HCT116 (cell line): ENCODE data around the gene TERF2IP. TPM values are rescaled to one million over a fixed set of nuclear protein-coding genes. Genes with fewer than 3 reads are reported as not detected.
A peak's percentile ranks its signal among the peaks of the same experiment; 100 is the strongest.

Source experiments
- ATAC-seq: fragments of 200-7000 bp; cut with Tn5 transposase; 2 replicates; pipeline ENCODE4 v1.9.1; 2020; ENCODE audit warnings: mild to moderate bottlenecking, moderate library complexity
- Bru-seq: library from RNA; stranded (reverse); fragments of 400-500 nt; gene quantifications from one replicate; lab custom pipeline; 2021; lab: Mats Ljungman, UMichigan
- BruChase-seq, 2 experiments: library from RNA; stranded (reverse); fragments of 400-500 nt; gene quantifications; one replicate each; lab custom pipeline; 2021; lab: Mats Ljungman, UMichigan
- BruUV-seq: library from RNA; stranded (reverse); fragments of 400-500 nt; replicated peaks from 2 replicates; lab custom pipeline; 2021; lab: Mats Ljungman, UMichigan
- CTCF ChIA-PET: fragments of 300-600 bp; sonication (Branson Sonifier 250); formaldehyde crosslinking; loops from one replicate; lab custom pipeline; 2021; ENCODE audit warnings: antibody characterized with exemption; lab: Charles Lee
- POLR2A ChIA-PET: fragments of 300-600, 350-600 bp; sonication (Branson Sonifier 250); formaldehyde crosslinking; loops from one replicate; lab custom pipeline; 2021; ENCODE audit warnings: antibody characterized with exemption; lab: Charles Lee
- RAD21 ChIA-PET, 2 experiments: fragments of 300-600 bp; sonication (Branson Sonifier 250); formaldehyde crosslinking; loops; one replicate each; lab custom pipeline; 2023; ENCODE audit warnings: low total read pairs in 2 of 2; ENCODE audit not compliant: uncharacterized antibody in 2 of 2, unreplicated experiment in 2 of 2, low non-redundant PET in 1 of 2; lab: Charles Lee
- DNase-seq: peaks from one replicate; pipeline ENCODE4 v3.0.0-alpha.2; 2010; ENCODE audit warnings: low read depth, low spot score
- H2AFZ ChIP-seq: fragments of 200-600 bp; shearing (Covaris generic), sonication (generic); 2 replicates; pipeline ENCODE4 v1.6.1; 2017; ENCODE audit warnings: low read depth, mixed run types, mixed read lengths, antibody characterized with exemption, low read length; ENCODE audit not compliant: poor library complexity, severe bottlenecking
- H3K27ac ChIP-seq: 2 replicates; pipeline ENCODE4 v1.5.1; 2012; ENCODE audit warnings: low read depth, low read length
- H3K27me3 ChIP-seq: fragments of 200-600 bp; sonication (generic); 2 replicates; pipeline ENCODE4 v1.6.1; 2016; ENCODE audit warnings: mixed run types, low read length, mixed read lengths; ENCODE audit not compliant: insufficient read depth
- H3K36me3 ChIP-seq, 2 experiments: fragments of 200-500 bp in 1 of 2; fragments of 200-600 bp in 1 of 2; sonication (Bioruptor generic) in 1 of 2; sonication (generic) in 1 of 2; 2 replicates each; pipeline versions ENCODE4 v1.5.1 to v1.6.1; 2014 to 2016; ENCODE audit warnings: low read length in 2 of 2, inconsistent platforms in 1 of 2, mixed read lengths in 1 of 2, mixed run types in 1 of 2; ENCODE audit not compliant: insufficient read depth in 2 of 2, control insufficient read depth in 1 of 2
- H3K4me1 ChIP-seq, 2 experiments: fragments of 200-600 bp in 1 of 2; sonication (generic) in 1 of 2; 2 replicates each; pipeline versions ENCODE4 v1.5.1 to v1.6.1; 2012 to 2017; ENCODE audit warnings: low read length in 2 of 2, inconsistent platforms in 1 of 2, mild to moderate bottlenecking in 1 of 2, mixed read lengths in 1 of 2, mixed run types in 1 of 2, moderate library complexity in 1 of 2; ENCODE audit not compliant: insufficient read depth in 2 of 2, control insufficient read depth in 1 of 2
- H3K4me2 ChIP-seq: fragments of 200-600 bp; sonication (generic); 2 replicates; pipeline ENCODE4 v1.6.1; 2017; ENCODE audit warnings: mixed run types, low read length, mixed read lengths
- H3K4me3 ChIP-seq, 2 experiments: fragments of 200-600 bp in 1 of 2; sonication (generic) in 1 of 2; replicated peaks in 1 of 2; 2 replicates each; pipeline ENCODE4 v1.5.1; 2011 to 2016; ENCODE audit warnings: low read length in 2 of 2, control low read depth in 1 of 2, low read depth in 1 of 2, mild to moderate bottlenecking in 1 of 2, mixed read lengths in 1 of 2, mixed run types in 1 of 2
- H3K79me2 ChIP-seq: fragments of 200-600 bp; sonication (generic); 2 replicates; pipeline ENCODE4 v1.6.1; 2017; ENCODE audit warnings: mild to moderate bottlenecking, mixed run types, low read length, moderate library complexity, mixed read lengths; ENCODE audit not compliant: insufficient read depth
- H3K9ac ChIP-seq: fragments of 200-600 bp; sonication (generic); 2 replicates; pipeline ENCODE4 v1.6.1; 2016; ENCODE audit warnings: low read length, mixed read lengths
- H3K9me2 ChIP-seq: fragments of 200-600 bp; sonication (generic), shearing (Covaris generic); 2 replicates; pipeline ENCODE4 v1.6.1; 2017; ENCODE audit warnings: mixed run types, mild to moderate bottlenecking, moderate library complexity; ENCODE audit not compliant: insufficient read depth
- H3K9me3 ChIP-seq, 2 experiments: fragments of 200-500 bp in 1 of 2; fragments of 200-600 bp in 1 of 2; sonication (Bioruptor generic) in 1 of 2; sonication (generic) in 1 of 2; 2 replicates each; pipeline ENCODE4 v1.6.1; 2014 to 2017; ENCODE audit warnings: low read length in 2 of 2, mixed read lengths in 2 of 2, inconsistent platforms in 1 of 2, low read depth in 1 of 2, mild to moderate bottlenecking in 1 of 2, mixed run types in 1 of 2, moderate library complexity in 1 of 2; ENCODE audit not compliant: control insufficient read depth in 1 of 2, insufficient read depth in 1 of 2
- H4K20me1 ChIP-seq: fragments of 200-600 bp; sonication (generic), shearing (Covaris generic); 2 replicates; pipeline ENCODE4 v1.6.1; 2017; ENCODE audit warnings: mixed run types, mild to moderate bottlenecking, moderate library complexity; ENCODE audit not compliant: insufficient read depth
- CBX3 ChIP-seq: IDR thresholded peaks from 2 replicates; pipeline ENCODE4 v1.6.1; 2012; ENCODE audit warnings: low read depth
- CEBPB ChIP-seq: IDR thresholded peaks from 2 replicates; pipeline ENCODE4 v1.6.1; 2012; ENCODE audit warnings: low read depth
- ELF1 ChIP-seq: IDR thresholded peaks from 2 replicates; pipeline ENCODE4 v1.6.1; 2012; ENCODE audit warnings: low read depth, borderline replicate concordance
- EZH2 ChIP-seq: fragments of 200-600 bp; sonication (generic); IDR thresholded peaks from 2 replicates; pipeline ENCODE4 v1.6.1; 2017; ENCODE audit warnings: antibody characterized with exemption, mixed run types
- JUND ChIP-seq: IDR thresholded peaks from 2 replicates; pipeline ENCODE4 v1.6.1; 2012
- RAD21 ChIP-seq: IDR thresholded peaks from 2 replicates; pipeline ENCODE4 v1.6.1; 2012; ENCODE audit warnings: low read depth, mild to moderate bottlenecking
- SIN3A ChIP-seq: IDR thresholded peaks from 2 replicates; pipeline ENCODE4 v1.6.1; 2012; ENCODE audit warnings: low read depth
- SRF ChIP-seq: IDR thresholded peaks from 2 replicates; pipeline ENCODE4 v1.6.1; 2012; ENCODE audit warnings: low read depth
- TCF7L2 ChIP-seq: IDR thresholded peaks from 2 replicates; pipeline ENCODE4 v1.7.0; 2011; ENCODE audit warnings: borderline replicate concordance, inconsistent platforms; ENCODE audit not compliant: insufficient read depth, insufficient read length; ENCODE audit errors: extremely low read depth
- YY1 ChIP-seq: IDR thresholded peaks from 2 replicates; pipeline ENCODE4 v1.6.1; 2011; ENCODE audit warnings: low read length, low read depth, moderate library complexity, mild to moderate bottlenecking; ENCODE audit not compliant: insufficient replicate concordance; ENCODE audit errors: extremely low read depth
- ZFX ChIP-seq: fragments of 450-650 bp; IDR thresholded peaks from 2 replicates; pipeline ENCODE4 v1.6.1; 2017
- ZNF274 ChIP-seq: fragments of 200-500 bp; sonication (Bioruptor generic); IDR thresholded peaks from 2 replicates; pipeline ENCODE4 v1.6.1; 2014; ENCODE audit warnings: mild to moderate bottlenecking, low read depth, low read length, inconsistent platforms
- intact Hi-C: fragments of 100-400 bp; cut with micrococcal nuclease; formaldehyde crosslinking; loops from 2 replicates; pipeline ENCODE4 v1.10.0; 2022
- long read RNA-seq: library from polyadenylated mRNA; unstranded; transcript quantifications from one replicate; pipeline ENCODE4 v2.0.0, GENCODE V29; 2021; ENCODE audit not compliant: unreplicated experiment
- polyA plus RNA-seq: library from polyadenylated mRNA; unstranded; fragments of >200 nt; gene quantifications from 2 replicates; pipeline ENCODE4 v1.2.1, GENCODE V29; 2012; ENCODE audit warnings: missing spikeins
- total RNA-seq: library from RNA; stranded (reverse); gene quantifications from one replicate; pipeline ENCODE4 v1.2.1, GENCODE V29; 2021; ENCODE audit not compliant: unreplicated experiment
- TF ChIP-seq, protein P1 (sequence below), 3 experiments: fragments of 200-600 bp in 1 of 3; sonication (generic) in 1 of 3; IDR thresholded peaks in 2 of 3; conservative IDR thresholded peaks in 1 of 3; 2 replicates each; pipeline ENCODE4 v1.5.1; 2012 to 2017; ENCODE audit warnings: low read depth in 2 of 3, low read length in 2 of 3, antibody characterized with exemption in 1 of 3, borderline replicate concordance in 1 of 3, control low read depth in 1 of 3, mild to moderate bottlenecking in 1 of 3, mixed read lengths in 1 of 3, mixed run types in 1 of 3, moderate library complexity in 1 of 3; ENCODE audit not compliant: insufficient read depth in 1 of 3
- TF ChIP-seq, protein P2 (sequence below): IDR thresholded peaks from 2 replicates; pipeline ENCODE4 v1.6.1; 2012
- TF ChIP-seq, protein P3 (sequence below): IDR thresholded peaks from 2 replicates; pipeline ENCODE4 v1.6.1; 2012; ENCODE audit warnings: low read depth

TERF2IP gene
- total RNA-seq (36.4 TPM), Bru-seq, nascent RNA (percentile 90 among the genes with signal in this experiment), BruChase-seq, experiment 1, labeled RNA remaining after a 6-hour chase (percentile 84 among the genes with signal in this experiment), BruChase-seq, experiment 2, labeled RNA remaining after a 2-hour chase (percentile 92 among the genes with signal in this experiment)
- 22.0 and 25.7 TPM in 2 replicates for polyA plus RNA-seq
- long read RNA-seq, transcript TERF2IP-201 (3 exons, 2,118 nt): major isoform, 105 of 118 reads
- long read RNA-seq, partial matches to known transcripts: 2 of 118 reads
- long read RNA-seq, other reads (novel, unspliced or antisense): 10 of 118 reads

- intact Hi-C loops: loop anchor here (1.0 to 2.0 kb wide), 2 partner anchors 25 to 117 kb away; partner anchors contain the start of gene ADAT1
- Histone ChIP-seq H3K4me2 (peak within 1 kb of the TSS; percentile 91), H3K79me2 (peaks cover 95% of the 10 kb centered on the region), H3K9ac (peak within 1 kb of the TSS; percentile 99), H3K36me3 (peaks cover 10 to 23% of the 10 kb centered on the region in 2 experiments; a peak in 3 of 4 replicates), H3K4me1 (peaks cover 8 to 28% of the 10 kb centered on the region in 2 experiments), H3K27ac (peak within 1 kb of the TSS; percentile 89), H4K20me1 (peaks cover 21% of the 10 kb centered on the region; the same call in 1 of the 2 replicates), H3K9me2 (no peaks in the 10 kb centered on the region), H3K27me3 (no peaks in the 10 kb centered on the region), H3K9me3 (no peaks in the 10 kb centered on the region), H2AFZ (peak within 1 kb of the TSS; percentile 49), H3K4me3 (peak within 1 kb of the TSS; percentile 90 to 94)
- ChIA-PET POLR2A (interaction anchor here (0.9 to 1.6 kb wide), 6 partner anchors 12 to 1524 kb away, joined by 3 to 12 read pairs (median 3); partner anchors contain the start of gene ADAT1), CTCF (interaction anchor here (1.3 to 1.6 kb wide), 2 partner anchors 116 to 130 kb away, joined by 3 to 5 read pairs; no protein-coding TSS in a partner anchor), RAD21 (interaction anchor here (1.1 to 2.3 kb wide), 2 partner anchors 116 kb away, joined by 4 to 8 read pairs; no protein-coding TSS in a partner anchor)
- peak; percentile 82 for DNase-seq
- no TSS peak for BruUV-seq
- peak; percentile 94 for ATAC-seq
- TF ChIP-seq ZFX: peak; percentile 95
- TF ChIP-seq YY1: peak; percentile 97
- TF ChIP-seq SIN3A: peak; percentile 98
- TF ChIP-seq, protein P1, sequence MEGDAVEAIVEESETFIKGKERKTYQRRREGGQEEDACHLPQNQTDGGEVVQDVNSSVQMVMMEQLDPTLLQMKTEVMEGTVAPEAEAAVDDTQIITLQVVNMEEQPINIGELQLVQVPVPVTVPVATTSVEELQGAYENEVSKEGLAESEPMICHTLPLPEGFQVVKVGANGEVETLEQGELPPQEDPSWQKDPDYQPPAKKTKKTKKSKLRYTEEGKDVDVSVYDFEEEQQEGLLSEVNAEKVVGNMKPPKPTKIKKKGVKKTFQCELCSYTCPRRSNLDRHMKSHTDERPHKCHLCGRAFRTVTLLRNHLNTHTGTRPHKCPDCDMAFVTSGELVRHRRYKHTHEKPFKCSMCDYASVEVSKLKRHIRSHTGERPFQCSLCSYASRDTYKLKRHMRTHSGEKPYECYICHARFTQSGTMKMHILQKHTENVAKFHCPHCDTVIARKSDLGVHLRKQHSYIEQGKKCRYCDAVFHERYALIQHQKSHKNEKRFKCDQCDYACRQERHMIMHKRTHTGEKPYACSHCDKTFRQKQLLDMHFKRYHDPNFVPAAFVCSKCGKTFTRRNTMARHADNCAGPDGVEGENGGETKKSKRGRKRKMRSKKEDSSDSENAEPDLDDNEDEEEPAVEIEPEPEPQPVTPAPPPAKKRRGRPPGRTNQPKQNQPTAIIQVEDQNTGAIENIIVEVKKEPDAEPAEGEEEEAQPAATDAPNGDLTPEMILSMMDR (IDR thresholded peaks at IDR 0.05 in 2 of 3, conservative IDR thresholded peaks at IDR 0.05 in 1 of 3; ENCODE audit: borderline replicate concordance in 1 of 3, insufficient read depth in 1 of 3, low read depth in 2 of 3, low read length in 2 of 3): no peak
- TF ChIP-seq CBX3: no peak
- no peak; the same call in 1 of the 2 replicates for TF ChIP-seq ELF1
- TF ChIP-seq ZNF274: no peak
- no peak for TF ChIP-seq SRF
- TF ChIP-seq, protein P2, sequence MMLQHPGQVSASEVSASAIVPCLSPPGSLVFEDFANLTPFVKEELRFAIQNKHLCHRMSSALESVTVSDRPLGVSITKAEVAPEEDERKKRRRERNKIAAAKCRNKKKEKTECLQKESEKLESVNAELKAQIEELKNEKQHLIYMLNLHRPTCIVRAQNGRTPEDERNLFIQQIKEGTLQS: no peak
- no peak for TF ChIP-seq CEBPB
- no peak for TF ChIP-seq RAD21
- TF ChIP-seq, protein P3, sequence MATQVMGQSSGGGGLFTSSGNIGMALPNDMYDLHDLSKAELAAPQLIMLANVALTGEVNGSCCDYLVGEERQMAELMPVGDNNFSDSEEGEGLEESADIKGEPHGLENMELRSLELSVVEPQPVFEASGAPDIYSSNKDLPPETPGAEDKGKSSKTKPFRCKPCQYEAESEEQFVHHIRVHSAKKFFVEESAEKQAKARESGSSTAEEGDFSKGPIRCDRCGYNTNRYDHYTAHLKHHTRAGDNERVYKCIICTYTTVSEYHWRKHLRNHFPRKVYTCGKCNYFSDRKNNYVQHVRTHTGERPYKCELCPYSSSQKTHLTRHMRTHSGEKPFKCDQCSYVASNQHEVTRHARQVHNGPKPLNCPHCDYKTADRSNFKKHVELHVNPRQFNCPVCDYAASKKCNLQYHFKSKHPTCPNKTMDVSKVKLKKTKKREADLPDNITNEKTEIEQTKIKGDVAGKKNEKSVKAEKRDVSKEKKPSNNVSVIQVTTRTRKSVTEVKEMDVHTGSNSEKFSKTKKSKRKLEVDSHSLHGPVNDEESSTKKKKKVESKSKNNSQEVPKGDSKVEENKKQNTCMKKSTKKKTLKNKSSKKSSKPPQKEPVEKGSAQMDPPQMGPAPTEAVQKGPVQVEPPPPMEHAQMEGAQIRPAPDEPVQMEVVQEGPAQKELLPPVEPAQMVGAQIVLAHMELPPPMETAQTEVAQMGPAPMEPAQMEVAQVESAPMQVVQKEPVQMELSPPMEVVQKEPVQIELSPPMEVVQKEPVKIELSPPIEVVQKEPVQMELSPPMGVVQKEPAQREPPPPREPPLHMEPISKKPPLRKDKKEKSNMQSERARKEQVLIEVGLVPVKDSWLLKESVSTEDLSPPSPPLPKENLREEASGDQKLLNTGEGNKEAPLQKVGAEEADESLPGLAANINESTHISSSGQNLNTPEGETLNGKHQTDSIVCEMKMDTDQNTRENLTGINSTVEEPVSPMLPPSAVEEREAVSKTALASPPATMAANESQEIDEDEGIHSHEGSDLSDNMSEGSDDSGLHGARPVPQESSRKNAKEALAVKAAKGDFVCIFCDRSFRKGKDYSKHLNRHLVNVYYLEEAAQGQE: no peak
- no peak for TF ChIP-seq JUND
- no peak for TF ChIP-seq EZH2
- peak; percentile 12 for TF ChIP-seq TCF7L2
Observed at GRCh38 chr16:75647492-75648264, at the start of gene TERF2IP, which contains the start of gene KARS1. TERF2IP (plus strand) TSS chr16:75647773; CDS start chr16:75647883, 110 bp downstream. KARS1 (minus strand) TSS chr16:75647665; CDS start chr16:75647639, 26 bp downstream.
